ENCODE data around the gene ERBB2. TPM values are rescaled to one million over a fixed set of nuclear protein-coding genes. Genes with fewer than 3 reads are reported as not detected.
"Not testable (repeated sequence)": the region's sequence is repeated elsewhere in the genome, so short reads cannot be mapped to it uniquely, and the experiment has no call there.

ERBB2 gene
- total RNA-seq, 2 experiments from 2014 or later, result 4.5 to 4.6 TPM

DNA sequence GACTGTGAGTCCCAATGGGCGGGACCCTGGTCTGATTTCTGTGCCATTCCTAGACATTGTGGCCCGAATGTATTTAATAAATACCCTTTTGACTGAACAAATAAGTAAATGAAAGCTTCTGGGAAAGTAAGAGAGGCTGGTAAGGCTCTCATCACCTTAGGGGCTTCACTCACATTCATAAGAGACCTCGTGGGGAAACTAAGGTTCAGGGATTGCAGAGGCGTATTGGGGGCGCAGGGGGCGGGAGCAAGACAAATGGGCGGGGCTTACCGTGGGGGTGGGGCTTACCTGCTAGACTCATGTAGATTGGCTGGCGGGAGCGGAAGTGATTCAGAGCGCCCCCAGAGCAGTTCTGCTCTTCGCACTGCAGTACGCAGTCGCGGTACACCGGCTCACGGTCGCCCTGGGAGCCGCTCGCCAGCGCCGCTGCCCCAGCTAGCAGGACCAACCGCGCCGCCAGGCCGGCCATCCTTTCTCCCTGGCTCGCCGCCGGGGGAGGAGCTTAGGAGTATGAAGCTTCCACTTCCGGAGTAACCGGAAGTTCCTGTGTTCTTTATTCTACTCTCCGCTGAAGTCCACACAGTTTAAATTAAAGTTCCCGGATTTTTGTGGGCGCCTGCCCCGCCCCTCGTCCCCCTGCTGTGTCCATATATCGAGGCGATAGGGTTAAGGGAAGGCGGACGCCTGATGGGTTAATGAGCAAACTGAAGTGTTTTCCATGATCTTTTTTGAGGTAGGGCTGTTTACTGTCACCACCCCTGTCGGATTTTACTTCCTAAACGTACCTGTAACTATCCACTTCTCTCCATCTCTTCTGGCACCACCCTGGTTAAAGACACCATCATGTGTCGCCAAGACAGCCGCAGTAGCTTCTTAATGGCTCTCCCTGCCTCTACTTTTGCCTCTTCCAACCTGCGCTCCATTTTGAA, 12.1 kb upstream of the ERBB2 start, which contains the start of gene PGAP3:
PGAP3 (minus strand) TSS at position 512 of the 929 bp plus-strand sequence; CDS start at position 469, 43 bp downstream.
- Mint-ChIP-seq H3K4me3 (peak within 1 kb of the TSS; percentile 94), H3K27ac (peak within 1 kb of the TSS; percentile 98), H3K27me3 (no peaks in the 10 kb centered on the region), H3K36me3 (ENCODE audit: low read depth) (peaks cover 30% of the 10 kb centered on the region), H3K4me1 (peaks cover 33% of the 10 kb centered on the region), H3K9me3 (peaks cover 7% of the 10 kb centered on the region)
- peak; percentile 83 for DNase-seq
- ChIA-PET CTCF (interaction anchor here (0.6 to 2.4 kb wide), 11 partner anchors 8 to 342 kb away, joined by 3 to 14 read pairs (median 5); partner anchors contain the start of gene MIEN1), POLR2A (interaction anchor here (0.7 to 1.0 kb wide), 2 partner anchors 15 to 42 kb away, joined by 3 to 6 read pairs; partner anchors contain the start of gene MIEN1)

DNA sequence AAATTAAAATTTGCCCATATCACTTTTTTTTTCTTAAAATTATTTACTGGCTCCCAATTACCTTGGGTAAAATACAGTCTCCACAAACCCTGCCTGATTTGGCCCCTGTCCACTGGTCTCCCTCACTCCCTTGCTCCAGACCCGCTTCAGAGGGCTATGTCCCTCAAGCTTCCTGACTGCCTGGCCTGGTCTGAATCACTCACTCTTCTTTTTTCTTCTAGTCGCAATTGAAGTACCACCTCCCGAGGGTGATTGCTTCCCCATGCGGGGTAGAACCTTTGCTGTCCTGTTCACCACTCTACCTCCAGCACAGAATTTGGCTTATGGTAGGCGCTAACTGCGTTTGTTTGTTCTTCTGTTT, 11.4 kb upstream of the ERBB2 start:
- ChIA-PET POLR2A (interaction anchor here (0.7 to 1.0 kb wide), 2 partner anchors 14 to 41 kb away, joined by 3 to 6 read pairs; partner anchors contain the start of gene MIEN1), CTCF (interaction anchor here (1.0 to 2.4 kb wide), 8 partner anchors 10 to 341 kb away, joined by 3 to 14 read pairs (median 6); partner anchors contain the start of gene MIEN1)
- Mint-ChIP-seq H3K9me3 (peaks cover 7% of the 10 kb centered on the region), H3K4me1 (peaks cover 29% of the 10 kb centered on the region), H3K27me3 (no peaks in the 10 kb centered on the region), H3K27ac (peak overlapping the region; percentile 98), H3K36me3 (ENCODE audit: low read depth) (peaks cover 24% of the 10 kb centered on the region), H3K4me3 (peak overlapping the region; percentile 94)
- DNase-seq, result no peak

DNA sequence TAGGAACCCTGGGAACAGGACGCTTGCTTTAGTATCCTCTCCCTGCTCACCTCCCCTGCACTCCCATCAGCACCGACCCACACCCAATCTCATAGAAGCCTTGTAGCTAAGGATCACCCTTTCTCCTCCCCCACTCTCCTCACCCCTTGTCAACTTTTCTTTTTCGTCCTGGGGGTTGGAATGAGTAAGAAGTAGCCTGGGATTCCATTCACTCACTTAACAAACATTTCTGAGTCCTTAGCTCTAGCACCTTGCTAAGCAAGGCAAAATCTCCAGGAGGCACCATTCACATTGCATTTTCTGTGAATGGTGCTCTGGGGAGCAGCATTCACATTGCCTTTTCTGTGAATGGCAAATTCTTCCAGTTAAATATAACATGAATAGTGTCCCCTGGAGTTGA, 10.9 kb upstream of the ERBB2 start:
- Mint-ChIP-seq H3K36me3 (ENCODE audit: low read depth) (peaks cover 23% of the 10 kb centered on the region), H3K4me1 (peaks cover 29% of the 10 kb centered on the region), H3K27me3 (no peaks in the 10 kb centered on the region), H3K27ac (peak overlapping the region; percentile 98), H3K4me3 (peak overlapping the region; percentile 94), H3K9me3 (peaks cover 7% of the 10 kb centered on the region)
- POLR2A ChIA-PET, result no interaction called here
- DNase-seq, result no peak
- CTCF ChIA-PET, result interaction anchor here (1.1 to 2.4 kb wide), 5 partner anchors 11 to 67 kb away, joined by 3 to 14 read pairs (median 5); partner anchors contain the start of genes ERBB2 and MIEN1

DNA sequence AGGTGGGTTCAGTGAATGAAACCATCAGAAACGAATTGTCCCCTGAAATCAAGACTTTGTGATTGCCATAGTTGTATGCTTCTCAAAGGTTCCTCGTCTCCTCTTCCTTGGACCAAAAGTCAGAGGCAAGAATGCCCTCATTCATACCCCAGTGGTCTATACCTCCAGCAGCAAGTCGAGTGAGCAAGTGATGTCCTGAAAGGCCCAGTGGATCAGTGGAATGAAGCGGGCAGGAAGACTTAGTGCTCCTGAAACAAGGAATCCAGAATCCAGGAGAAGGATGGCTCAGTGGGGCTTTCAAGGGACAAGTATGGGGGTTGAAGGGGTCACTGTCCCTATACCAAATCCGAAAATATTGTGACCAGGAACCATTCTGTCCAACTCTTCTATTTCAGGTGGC, 5.3 kb upstream of the ERBB2 start:
- no peak for DNase-seq
- no peak overlapping the region for H3K4me3 Mint-ChIP-seq
- no peaks in the 10 kb centered on the region for H3K9me3 Mint-ChIP-seq
- peaks cover 9% of the 10 kb centered on the region for H3K27me3 Mint-ChIP-seq
- POLR2A ChIA-PET, result no interaction called here
- CTCF ChIA-PET, result no interaction called here
- no peak overlapping the region for H3K27ac Mint-ChIP-seq
- H3K4me1 Mint-ChIP-seq, result peaks cover 2% of the 10 kb centered on the region
- H3K36me3 Mint-ChIP-seq (ENCODE audit: low read depth), result peaks cover 3% of the 10 kb centered on the region

DNA sequence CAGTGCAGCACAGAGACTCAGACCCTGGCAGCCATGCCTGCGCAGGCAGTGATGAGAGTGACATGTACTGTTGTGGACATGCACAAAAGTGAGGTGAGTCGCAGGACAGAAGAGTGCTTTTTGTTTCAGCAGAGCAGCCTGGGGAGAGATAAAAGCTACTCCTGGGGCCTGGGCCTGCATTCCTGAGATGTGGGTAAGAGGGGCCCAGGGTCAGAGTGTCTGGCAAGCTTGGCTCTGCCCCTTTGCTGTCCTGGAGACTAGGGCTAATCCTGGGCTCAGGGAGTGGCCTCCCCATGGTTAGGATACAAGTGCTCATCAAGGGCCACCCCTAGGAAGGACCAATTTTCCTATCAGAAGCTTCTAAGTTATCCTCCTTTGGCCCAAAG, 4.8 kb upstream of the ERBB2 start:
- no peaks in the 10 kb centered on the region for H3K9me3 Mint-ChIP-seq
- peaks cover 3% of the 10 kb centered on the region for H3K36me3 Mint-ChIP-seq (ENCODE audit: low read depth)
- peaks cover 5% of the 10 kb centered on the region for H3K4me1 Mint-ChIP-seq
- H3K4me3 Mint-ChIP-seq, result no peak overlapping the region
- H3K27me3 Mint-ChIP-seq, result peaks cover 11% of the 10 kb centered on the region
- no peak overlapping the region for H3K27ac Mint-ChIP-seq
- ChIA-PET CTCF (interaction anchor here (1.5 kb wide), 1 partner anchor 12 kb away, joined by 4 read pairs; no protein-coding TSS in a partner anchor), POLR2A (no interaction called here)
- no peak for DNase-seq

DNA sequence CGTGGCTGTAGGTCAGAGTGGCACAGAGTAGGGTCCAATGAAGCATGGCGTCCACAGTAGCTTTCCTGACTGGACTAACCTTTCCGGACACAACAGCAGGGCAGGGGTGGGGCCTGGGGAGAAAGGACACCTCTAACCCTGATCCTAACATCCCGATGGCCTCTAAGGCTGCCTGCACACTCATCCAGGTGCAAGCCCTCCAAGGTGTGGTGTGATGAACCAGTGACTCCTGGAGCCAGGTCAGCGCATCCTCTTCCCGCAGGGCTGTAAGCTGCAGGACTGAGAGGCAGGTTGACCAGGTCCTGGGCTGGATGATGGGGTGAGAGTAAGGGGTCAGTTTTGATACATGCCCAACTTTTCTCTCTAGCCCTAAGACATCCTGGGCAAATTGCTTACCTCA, 3.1 kb upstream of the ERBB2 start:
- Mint-ChIP-seq H3K9me3 (no peaks in the 10 kb centered on the region), H3K4me3 (no peak overlapping the region), H3K4me1 (peaks cover 5% of the 10 kb centered on the region), H3K36me3 (ENCODE audit: low read depth) (peaks cover 3% of the 10 kb centered on the region), H3K27ac (peak overlapping the region; percentile 9), H3K27me3 (peaks cover 26% of the 10 kb centered on the region)
- no peak for DNase-seq
- ChIA-PET CTCF (interaction anchor here (1.0 to 1.5 kb wide), 3 partner anchors 9 to 75 kb away, joined by 4 to 5 read pairs (median 4); partner anchors contain the start of gene PGAP3), POLR2A (no interaction called here)

DNA sequence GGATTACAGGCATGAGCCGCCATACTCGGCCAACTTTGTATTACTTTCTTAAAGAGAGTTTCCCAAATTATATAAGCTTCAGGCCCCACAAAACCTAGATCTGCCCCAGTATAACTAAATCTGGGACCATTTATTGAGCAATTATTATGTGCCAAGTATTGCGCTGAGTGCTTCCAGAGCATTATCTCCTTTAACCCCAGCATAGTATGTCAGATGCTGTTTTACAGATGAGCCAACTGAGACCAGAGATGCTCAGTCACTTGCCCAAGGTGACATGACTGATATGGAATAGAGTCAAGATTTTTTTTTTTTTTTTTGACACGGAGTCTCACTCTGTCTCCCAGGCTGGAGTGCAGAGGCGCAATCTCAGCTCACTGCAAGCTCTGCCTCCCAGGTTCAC, 1.9 kb upstream of the ERBB2 start:
- Mint-ChIP-seq H3K4me1 (peaks cover 5% of the 10 kb centered on the region), H3K36me3 (ENCODE audit: low read depth) (peaks cover 3% of the 10 kb centered on the region), H3K27me3 (peaks cover 36% of the 10 kb centered on the region), H3K27ac (no peak overlapping the region), H3K9me3 (no peaks in the 10 kb centered on the region), H3K4me3 (no peak overlapping the region)
- no peak for DNase-seq
- ChIA-PET CTCF (no interaction called here), POLR2A (no interaction called here)

DNA sequence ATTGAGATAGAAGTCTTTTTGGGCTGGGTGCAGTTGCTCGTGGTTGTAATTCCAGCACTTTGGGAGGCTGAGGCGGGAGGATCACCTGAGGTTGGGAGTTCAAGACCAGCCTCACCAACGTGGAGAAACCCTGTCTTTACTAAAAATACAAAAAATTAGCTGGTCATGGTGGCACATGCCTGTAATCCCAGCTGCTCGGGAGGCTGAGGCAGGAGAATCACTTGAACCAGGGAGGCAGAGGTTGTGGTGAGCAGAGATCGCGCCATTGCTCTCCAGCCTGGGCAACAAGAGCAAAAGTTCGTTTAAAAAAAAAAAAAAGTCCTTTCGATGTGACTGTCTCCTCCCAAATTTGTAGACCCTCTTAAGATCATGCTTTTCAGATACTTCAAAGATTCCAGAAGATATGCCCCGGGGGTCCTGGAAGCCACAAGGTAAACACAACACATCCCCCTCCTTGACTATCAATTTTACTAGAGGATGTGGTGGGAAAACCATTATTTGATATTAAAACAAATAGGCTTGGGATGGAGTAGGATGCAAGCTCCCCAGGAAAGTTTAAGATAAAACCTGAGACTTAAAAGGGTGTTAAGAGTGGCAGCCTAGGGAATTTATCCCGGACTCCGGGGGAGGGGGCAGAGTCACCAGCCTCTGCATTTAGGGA, 577 bp upstream of the ERBB2 start:
- peaks cover 42% of the 10 kb centered on the region for H3K27me3 Mint-ChIP-seq
- POLR2A ChIA-PET; DNase-seq; H3K4me3 Mint-ChIP-seq; H3K36me3 Mint-ChIP-seq (ENCODE audit: low read depth); H3K27ac Mint-ChIP-seq; H3K9me3 Mint-ChIP-seq; H3K4me1 Mint-ChIP-seq: not testable (repeated sequence)
- CTCF ChIA-PET, result interaction anchor here (0.6 to 1.4 kb wide), 2 partner anchors 31 to 236 kb away, joined by 3 to 4 read pairs; partner anchors contain the start of gene MIEN1

DNA sequence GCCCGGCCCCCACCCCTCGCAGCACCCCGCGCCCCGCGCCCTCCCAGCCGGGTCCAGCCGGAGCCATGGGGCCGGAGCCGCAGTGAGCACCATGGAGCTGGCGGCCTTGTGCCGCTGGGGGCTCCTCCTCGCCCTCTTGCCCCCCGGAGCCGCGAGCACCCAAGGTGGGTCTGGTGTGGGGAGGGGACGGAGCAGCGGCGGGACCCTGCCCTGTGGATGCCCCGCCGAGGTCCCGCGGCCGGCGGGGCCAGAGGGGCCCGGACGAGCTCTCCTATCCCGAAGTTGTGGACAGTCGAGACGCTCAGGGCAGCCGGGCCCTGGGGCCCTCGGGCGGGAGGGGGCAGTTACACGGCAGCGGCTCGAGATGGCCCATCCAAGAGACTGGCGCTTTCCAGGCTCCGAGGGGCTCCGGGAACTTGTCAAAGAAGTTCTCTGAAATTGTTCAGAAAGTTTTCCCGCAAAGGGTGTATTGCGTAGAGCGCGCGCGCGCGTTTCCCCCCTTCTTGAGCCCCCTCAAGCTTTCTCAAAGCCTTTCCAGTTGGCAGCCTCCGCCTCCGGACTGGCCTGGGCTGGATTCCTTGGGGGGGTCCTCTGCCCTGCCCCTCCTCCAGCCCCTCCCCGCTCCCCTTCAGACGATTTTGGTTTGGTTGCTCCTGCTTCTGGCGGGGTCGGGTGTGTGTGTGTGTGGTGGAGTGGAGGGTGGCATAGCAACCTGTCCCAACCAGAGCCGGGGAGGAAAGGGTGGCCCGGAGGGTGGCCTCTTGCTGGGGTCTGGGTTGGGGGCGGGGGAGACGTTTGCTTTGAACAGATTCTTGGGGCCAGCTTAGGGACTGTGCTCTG, 504 bp downstream of the ERBB2 start:
- Mint-ChIP-seq H3K27me3 (peaks cover 42% of the 10 kb centered on the region), H3K4me3 (no peak overlapping the region), H3K36me3 (ENCODE audit: low read depth) (peaks cover 3% of the 10 kb centered on the region), H3K9me3 (no peaks in the 10 kb centered on the region), H3K4me1 (peaks cover 6% of the 10 kb centered on the region), H3K27ac (no peak overlapping the region)
- CTCF ChIA-PET, result interaction anchor here (0.8 to 1.4 kb wide), 4 partner anchors 11 to 30 kb away, joined by 3 to 4 read pairs (median 4); partner anchors contain the start of gene MIEN1
- POLR2A ChIA-PET, result no interaction called here
- no peak for DNase-seq

DNA sequence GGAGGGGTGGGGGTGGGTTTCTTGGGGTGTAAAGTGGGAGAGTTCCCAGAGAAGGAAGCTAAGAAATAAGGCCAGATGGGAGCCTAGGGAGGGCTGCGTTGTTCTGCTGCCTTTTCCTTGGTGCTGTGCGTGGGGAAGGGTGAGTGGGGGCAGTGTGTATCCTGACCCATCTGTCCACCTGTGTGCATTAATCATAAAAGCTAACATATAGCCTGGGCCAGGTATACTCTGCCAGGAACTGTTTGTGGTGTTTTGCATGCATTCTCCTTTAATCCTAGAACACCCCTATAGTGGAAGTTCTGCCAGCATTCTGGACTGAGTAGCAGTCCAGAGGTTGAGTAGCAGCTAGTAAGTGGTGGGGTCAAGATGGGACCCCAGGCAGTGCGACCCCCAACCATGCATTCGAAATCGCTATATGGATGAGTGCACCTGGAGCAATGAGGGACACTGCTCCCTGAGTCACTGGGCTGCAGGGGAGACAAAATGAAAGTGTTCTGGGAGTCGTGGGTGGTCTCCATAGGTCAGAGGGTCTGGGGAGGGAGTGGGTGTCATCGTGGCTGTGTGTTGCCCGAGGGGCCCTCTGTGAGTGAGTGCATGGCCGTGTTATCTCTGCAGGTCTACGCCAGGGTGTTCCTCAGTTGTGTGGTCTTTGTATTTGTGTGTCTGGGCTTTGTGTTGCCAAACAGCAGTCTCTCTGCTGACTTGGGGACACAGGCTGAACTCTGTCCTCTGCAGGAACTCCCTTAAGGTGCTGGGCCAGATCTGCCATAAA, 1.3 kb downstream of the ERBB2 start:
- Mint-ChIP-seq H3K4me3 (no peak overlapping the region), H3K9me3 (no peaks in the 10 kb centered on the region), H3K36me3 (ENCODE audit: low read depth) (peaks cover 3% of the 10 kb centered on the region), H3K27me3 (peaks cover 42% of the 10 kb centered on the region), H3K4me1 (peaks cover 6% of the 10 kb centered on the region), H3K27ac (no peak overlapping the region)
- DNase-seq, result no peak
- POLR2A ChIA-PET, result interaction anchor here (0.8 kb wide), 1 partner anchor 11 kb away, joined by 4 read pairs; no protein-coding TSS in a partner anchor
- CTCF ChIA-PET, result interaction anchor here (1.0 to 1.2 kb wide), 2 partner anchors 18 to 29 kb away, joined by 3 to 4 read pairs; partner anchors contain the start of gene MIEN1

DNA sequence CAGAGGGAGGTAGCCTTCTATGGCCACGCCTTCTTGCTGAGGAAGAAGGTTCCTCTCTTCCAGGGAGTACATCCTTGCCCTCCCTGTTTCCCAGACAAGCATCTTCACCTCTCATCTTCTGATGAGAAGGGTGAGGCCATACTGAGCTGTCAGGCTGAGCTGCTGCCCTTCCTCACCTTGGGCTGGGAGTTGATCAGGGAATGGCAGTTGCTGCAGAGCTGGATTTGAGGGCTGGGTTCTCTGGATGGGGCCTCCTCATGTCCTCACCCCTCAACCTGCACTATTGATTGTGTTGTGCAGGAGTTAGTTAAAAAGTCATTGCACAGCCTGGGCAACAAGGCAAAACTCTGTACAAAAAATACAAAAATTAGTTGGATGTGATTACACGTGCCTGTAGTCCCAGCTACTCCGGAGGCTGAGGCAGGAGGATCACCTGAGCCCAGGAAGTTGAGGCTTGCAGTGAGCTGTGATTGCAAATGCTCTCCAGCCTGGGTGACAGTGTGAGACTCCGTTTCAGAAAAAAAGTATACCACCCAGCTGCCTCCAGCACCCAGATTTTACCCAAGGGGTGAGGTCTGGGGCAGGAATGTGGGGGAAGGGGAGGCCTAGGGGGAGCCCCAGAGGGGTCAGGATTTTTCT, 2.0 kb downstream of the ERBB2 start:
- peaks cover 42% of the 10 kb centered on the region for H3K27me3 Mint-ChIP-seq
- peaks cover 3% of the 10 kb centered on the region for H3K36me3 Mint-ChIP-seq (ENCODE audit: low read depth)
- H3K4me3 Mint-ChIP-seq, result no peak overlapping the region
- no peak for DNase-seq
- ChIA-PET CTCF (interaction anchor here (1.4 kb wide), 1 partner anchor 36 kb away, joined by 3 read pairs; the partner anchor contains the start of gene TCAP), POLR2A (interaction anchor here (0.8 kb wide), 1 partner anchor 12 kb away, joined by 4 read pairs; no protein-coding TSS in a partner anchor)
- H3K27ac Mint-ChIP-seq, result no peak overlapping the region
- H3K4me1 Mint-ChIP-seq, result peaks cover 12% of the 10 kb centered on the region
- H3K9me3 Mint-ChIP-seq, result no peaks in the 10 kb centered on the region
